Fibroblast of villous mesenchyme (primary cell): ENCODE measurements around the gene RHBDL3. TPM values are rescaled to one million over a fixed set of nuclear protein-coding genes. Genes with fewer than 3 reads are reported as not detected.
A peak's percentile ranks its signal among the peaks of the same experiment; 100 is the strongest.

Experiments
- DNase-seq: peaks from one replicate; pipeline ENCODE4 v3.0.0-alpha.2; 2010; ENCODE audit warnings: low read depth
- H3K4me3 ChIP-seq: 2 replicates; pipeline ENCODE4 v1.5.1; 2011; ENCODE audit warnings: low read depth, mild to moderate bottlenecking, low read length
- total RNA-seq: library from RNA; depleted of rRNA; stranded (reverse); fragments of >200 nt; gene quantifications from 2 replicates; pipeline ENCODE4 v1.2.3, GENCODE V29; 2012
- TF ChIP-seq, protein P1 (sequence below): IDR thresholded peaks from 2 replicates; pipeline ENCODE4 v1.5.1; 2012; ENCODE audit warnings: low read depth, mild to moderate bottlenecking, low read length; ENCODE audit not compliant: insufficient read depth

Gene RHBDL3, protein sequence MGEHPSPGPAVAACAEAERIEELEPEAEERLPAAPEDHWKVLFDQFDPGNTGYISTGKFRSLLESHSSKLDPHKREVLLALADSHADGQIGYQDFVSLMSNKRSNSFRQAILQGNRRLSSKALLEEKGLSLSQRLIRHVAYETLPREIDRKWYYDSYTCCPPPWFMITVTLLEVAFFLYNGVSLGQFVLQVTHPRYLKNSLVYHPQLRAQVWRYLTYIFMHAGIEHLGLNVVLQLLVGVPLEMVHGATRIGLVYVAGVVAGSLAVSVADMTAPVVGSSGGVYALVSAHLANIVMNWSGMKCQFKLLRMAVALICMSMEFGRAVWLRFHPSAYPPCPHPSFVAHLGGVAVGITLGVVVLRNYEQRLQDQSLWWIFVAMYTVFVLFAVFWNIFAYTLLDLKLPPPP
- total RNA-seq: under 0.01 TPM in 1 of 2 replicates, not detected in the other

DNA sequence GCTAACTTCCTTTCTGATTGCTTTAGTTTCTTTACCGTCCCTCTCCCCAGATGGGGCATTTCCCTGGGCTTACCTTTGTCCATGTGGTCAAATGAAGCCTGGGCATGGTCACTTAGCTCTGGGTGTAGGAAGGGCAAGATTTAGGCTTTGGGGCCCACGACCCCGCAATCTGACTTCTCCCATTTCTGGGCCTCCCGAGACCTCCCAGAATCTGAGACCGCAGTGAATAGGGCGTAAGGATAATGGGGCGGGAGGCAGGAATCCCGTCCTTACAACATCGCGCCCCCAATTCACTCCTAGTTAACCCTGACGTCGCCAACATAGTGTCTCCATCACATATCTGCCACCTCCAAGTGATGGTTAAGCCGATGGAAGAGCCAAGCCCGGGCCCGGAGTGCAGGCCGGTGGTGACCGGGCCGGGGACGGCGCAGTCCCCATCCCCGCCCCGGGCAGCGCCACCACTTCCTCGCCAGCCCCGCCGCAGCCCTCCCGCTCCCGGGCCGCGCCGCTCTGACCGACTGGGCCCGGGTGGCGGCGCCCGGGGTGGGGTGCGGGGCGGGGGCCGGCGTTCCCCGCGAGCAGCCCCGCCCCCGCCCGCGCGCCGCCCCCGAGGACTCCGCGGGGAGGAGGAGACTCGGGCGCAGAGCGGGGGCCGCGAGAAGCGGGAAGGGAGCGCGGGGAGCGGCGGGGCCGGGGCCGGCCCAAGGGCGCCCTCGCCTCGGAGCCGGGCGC is at the start of gene RHBDL3:
Gene RHBDL3, plus strand, starts transcription at position 641 of the 732 bp plus-strand sequence. CDS start 358 bp downstream, outside the sequence.
- DNase-seq: no peak
- peak within 1 kb of the TSS; percentile 49 for H3K4me3 ChIP-seq
- TF ChIP-seq, protein P1, sequence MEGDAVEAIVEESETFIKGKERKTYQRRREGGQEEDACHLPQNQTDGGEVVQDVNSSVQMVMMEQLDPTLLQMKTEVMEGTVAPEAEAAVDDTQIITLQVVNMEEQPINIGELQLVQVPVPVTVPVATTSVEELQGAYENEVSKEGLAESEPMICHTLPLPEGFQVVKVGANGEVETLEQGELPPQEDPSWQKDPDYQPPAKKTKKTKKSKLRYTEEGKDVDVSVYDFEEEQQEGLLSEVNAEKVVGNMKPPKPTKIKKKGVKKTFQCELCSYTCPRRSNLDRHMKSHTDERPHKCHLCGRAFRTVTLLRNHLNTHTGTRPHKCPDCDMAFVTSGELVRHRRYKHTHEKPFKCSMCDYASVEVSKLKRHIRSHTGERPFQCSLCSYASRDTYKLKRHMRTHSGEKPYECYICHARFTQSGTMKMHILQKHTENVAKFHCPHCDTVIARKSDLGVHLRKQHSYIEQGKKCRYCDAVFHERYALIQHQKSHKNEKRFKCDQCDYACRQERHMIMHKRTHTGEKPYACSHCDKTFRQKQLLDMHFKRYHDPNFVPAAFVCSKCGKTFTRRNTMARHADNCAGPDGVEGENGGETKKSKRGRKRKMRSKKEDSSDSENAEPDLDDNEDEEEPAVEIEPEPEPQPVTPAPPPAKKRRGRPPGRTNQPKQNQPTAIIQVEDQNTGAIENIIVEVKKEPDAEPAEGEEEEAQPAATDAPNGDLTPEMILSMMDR: no peak

DNA sequence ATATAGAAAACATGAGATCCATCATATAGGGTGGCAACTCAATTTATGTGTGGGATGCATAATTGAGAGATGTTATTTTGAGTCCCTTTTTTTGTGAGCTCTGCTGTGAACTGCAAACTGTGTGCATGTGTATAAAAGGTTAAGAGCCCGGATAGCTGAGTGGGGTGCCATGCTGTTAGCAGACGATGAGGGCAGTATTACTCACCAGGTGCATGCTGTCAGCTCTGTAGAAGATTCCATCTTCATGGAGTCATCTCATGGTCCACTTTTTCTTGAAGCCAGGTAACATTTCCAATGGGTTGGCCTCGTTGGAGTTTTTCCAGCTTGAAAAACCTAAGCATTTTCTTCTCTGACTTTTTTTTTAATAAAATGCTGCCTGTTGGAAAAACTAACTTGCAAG is 43.0 kb upstream of the RHBDL3 start:
- H3K4me3 ChIP-seq: no peak overlapping the region
- TF ChIP-seq, protein P1: no peak
- no peak for DNase-seq

DNA sequence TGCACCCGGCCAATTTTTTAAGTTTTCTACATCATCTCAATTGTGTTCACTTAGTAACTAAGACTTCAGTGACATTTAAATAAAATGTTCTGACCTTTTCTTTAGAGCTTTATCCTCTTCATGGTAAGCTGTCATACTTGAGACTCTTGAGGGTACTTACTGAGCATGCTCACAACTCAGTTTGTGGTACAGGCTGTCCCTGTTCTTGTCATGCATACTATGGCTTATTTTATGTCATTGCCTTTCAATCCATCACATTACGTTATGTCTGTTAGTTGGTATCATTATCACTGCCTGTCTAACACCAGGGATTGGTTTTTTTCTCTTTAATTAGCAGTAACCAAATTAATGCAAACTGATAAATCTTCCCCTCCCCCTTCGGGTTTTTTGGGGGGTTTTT is 41.9 kb upstream of the RHBDL3 start:
- no peak overlapping the region for H3K4me3 ChIP-seq
- TF ChIP-seq, protein P1: no peak
- no peak for DNase-seq

DNA sequence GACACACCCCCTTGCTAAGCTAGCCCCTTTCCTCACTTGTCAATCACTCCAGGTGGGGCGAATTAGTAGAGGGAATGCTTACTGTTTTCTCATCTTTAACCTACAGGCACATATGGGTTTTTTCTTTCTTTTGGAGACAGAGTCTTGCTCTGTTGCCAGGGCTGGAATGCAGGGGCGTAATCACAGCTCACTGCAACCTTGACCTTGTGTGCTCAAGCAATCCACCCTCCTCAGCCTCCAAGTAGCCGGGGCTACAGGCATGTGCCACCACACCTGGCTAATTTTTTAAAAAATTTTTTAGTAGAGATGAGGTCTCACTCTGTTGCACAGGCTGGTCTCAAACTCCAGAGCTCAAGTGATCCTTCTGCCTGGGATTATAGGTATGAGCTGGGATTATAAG is 38.7 kb upstream of the RHBDL3 start:
- TF ChIP-seq, protein P1: no peak
- no peak overlapping the region for H3K4me3 ChIP-seq
- DNase-seq: no peak

DNA sequence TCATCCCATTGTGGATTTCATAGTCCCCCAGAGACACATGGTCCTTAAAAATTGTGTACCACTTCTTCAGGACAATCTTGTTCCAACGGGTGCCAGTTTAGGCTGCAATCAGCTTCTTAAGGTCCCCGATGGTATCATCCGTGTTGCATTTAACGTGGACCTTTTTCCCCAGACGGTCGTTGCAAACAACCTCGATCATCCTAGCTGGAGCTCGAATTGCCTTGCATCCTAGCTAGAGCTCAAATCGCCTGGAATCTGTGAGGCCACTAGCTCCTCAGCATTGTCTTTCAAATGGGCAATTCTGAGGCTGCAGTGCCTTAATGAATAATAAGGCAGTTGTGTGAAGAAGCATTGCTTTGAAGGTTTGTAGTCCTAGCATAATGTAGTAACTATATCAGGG is 37.7 kb upstream of the RHBDL3 start:
- H3K4me3 ChIP-seq: no peak overlapping the region
- TF ChIP-seq, protein P1: no peak
- no peak for DNase-seq

DNA sequence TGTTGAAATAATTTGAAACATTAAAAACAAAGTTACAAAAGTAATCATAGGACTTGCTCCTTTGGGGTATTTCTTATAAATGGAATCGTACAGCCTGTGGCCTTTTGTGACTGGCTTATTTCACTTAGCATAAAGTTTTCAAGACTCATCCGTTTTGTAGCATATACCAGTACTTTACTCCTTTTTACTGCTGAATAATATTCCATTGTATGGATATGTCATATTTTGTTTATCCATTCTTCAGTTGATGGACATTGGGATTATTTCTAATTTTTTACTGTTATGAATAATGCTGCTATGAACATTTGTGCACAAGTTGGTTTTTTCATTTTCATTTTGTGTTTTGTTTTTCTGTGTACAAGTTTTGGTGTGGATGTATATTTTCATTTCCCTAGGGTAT is 30.0 kb upstream of the RHBDL3 start:
- no peak for DNase-seq
- no peak overlapping the region for H3K4me3 ChIP-seq
- TF ChIP-seq, protein P1: no peak
